ENCODE measurements around the gene FCER1A. TPM values are rescaled to one million over a fixed set of nuclear protein-coding genes. Genes with fewer than 3 reads are reported as not detected.
A peak's percentile ranks its signal among the peaks of the same experiment; 100 is the strongest.

The FCER1A gene
- total RNA-seq, result not detected

DNA sequence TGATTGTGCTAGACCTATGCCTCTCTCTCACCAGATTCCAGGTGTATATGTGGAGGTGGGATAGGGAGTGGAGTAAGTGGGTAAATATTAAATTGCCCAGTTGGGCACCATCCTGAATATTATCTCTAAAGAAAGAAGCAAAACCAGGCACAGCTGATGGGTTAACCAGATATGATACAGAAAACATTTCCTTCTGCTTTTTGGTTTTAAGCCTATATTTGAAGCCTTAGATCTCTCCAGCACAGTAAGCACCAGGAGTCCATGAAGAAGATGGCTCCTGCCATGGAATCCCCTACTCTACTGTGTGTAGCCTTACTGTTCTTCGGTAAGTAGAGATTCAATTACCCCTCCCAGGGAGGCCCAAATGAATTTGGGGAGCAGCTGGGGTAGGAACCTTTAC, at the start of gene FCER1A:
FCER1A (plus strand) TSS at position 242 of the 400 bp plus-strand sequence; CDS start at position 271, 29 bp downstream.
- ATAC-seq (no peak), DNase-seq (ENCODE audit: low spot score) (no peak)

DNA sequence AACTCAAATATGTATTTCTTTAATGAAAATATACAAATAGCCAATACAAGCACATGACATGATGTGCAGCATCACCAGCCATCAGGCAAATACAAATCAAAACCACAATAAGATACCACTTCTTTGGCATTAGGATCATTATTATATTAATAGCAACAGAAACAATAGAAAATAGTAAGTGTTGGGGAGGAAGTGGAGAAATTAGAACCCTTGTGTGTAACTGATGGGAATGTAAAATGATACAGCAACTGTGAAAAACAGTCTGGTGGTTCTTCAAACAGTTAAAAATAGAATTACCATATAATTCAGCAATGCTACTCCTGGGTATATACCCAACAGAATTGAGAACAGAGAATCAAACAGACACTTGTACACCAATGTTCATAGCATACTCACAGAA, 40.8 kb upstream of the FCER1A start:
- no peak for DNase-seq (ENCODE audit: low spot score)

GRCh38 chr1:159261721-159262494, 40.2 kb upstream of the FCER1A start:
- DNase-seq (ENCODE audit: low spot score), result no peak
- ATAC-seq, result no peak

More for the DNA sequence above, 40.8 kb upstream of the FCER1A start:
- ATAC-seq, result no peak

- ATAC-seq (no peak), DNase-seq (ENCODE audit: low spot score) (no peak)
These were observed 35.3 kb upstream of the FCER1A start for GRCh38 chr1:159266832-159267231.

DNA sequence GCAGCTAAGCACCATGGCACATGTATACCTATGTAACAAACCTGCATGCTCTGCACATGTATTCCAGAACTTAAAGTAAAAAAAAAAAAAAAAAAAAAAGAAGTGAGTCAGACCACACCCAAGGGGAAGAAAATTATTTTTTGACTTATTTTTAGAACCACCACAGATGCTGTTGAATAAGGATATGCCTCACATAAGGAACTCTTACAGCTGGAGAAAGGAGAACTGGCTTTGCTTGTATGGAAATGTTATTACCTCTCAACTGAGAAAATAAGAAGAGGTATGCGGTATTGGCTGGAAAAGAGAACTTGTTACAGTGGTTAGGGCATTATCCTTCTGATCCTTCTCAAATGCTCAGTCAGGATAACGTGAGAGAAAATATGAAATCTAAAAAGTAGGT, 27.5 kb upstream of the FCER1A start:
- DNase-seq (ENCODE audit: low spot score) (no peak), ATAC-seq (no peak)

DNA sequence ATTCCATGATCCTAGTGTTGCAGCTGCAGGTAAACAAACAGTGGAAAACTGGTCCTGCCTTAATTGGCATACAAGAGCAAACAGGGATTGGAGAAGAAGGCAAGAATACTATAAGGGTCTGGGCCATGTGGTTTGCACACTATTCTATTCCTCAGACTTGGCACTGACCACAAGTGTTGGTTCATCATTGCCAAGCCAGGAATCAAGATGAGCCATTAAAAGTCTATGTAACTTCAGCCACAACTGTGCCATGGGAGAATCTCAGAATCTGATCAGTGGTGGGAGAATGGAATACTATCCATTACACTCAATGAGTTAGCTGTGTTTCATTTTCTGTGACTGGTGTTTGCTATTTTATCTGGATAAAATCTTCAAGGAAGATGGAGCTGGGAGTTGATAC, 26.2 kb upstream of the FCER1A start:
- DNase-seq (ENCODE audit: low spot score) (no peak), ATAC-seq (no peak)

DNA sequence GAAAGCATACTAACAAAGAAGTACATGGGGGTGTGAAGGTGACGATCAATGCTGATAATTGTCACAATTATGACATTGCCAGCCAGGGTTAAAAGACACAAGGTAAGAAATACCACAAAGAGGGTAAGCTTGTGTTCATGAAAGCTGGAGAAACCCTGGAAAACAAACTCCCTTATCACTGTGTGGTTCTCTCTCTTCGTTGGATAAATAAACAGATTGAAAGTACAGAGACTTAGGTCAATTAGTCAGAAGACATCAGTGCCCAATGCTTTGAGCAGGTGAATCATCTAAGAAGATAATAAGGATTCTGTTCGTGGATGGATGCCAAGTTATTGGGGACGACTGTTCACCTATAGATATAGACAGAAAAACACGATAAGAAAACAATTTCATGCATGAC, 22.4 kb upstream of the FCER1A start:
- no peak for ATAC-seq
- no peak for DNase-seq (ENCODE audit: low spot score)

DNA sequence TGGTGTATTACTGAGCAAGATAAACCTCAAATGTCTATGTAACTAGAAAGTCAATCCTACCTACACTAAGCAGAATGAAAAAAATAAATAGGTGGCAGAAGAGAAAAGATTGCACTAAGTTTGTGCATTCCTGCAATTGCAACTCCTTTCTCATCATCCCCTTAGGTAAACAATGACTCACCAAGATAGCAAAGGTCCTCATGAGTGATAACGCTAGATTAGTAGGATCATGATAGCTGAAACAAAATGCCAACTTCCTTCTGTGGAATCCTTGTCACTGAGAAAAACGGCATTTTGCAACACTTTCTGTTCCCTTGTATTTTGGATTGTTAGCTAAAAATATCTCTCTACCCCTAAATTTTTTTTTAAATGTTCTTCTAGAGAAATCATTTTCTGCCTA, 20.0 kb upstream of the FCER1A start:
- ATAC-seq (peak; percentile 95), DNase-seq (ENCODE audit: low spot score) (no peak)

DNA sequence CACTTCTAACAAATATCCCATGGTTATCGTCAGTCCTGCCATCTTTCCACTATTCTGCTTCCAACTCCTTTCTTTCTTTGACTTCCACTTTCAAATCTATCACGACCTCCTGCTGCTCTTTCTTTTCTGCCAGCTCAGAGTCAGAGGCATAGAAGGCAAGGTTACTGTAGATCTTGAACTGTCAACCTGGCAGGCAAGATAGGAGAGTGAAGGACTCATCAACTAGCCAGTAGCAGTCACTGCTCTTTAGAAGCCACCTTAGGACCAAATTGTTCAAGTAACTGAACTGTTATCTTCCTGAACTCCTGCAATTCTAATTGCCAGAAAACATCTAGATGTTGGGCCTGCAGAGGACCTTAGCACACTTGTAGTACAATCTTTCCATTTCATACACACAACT, 13.1 kb upstream of the FCER1A start:
- ATAC-seq, result no peak
- DNase-seq (ENCODE audit: low spot score), result no peak

DNA sequence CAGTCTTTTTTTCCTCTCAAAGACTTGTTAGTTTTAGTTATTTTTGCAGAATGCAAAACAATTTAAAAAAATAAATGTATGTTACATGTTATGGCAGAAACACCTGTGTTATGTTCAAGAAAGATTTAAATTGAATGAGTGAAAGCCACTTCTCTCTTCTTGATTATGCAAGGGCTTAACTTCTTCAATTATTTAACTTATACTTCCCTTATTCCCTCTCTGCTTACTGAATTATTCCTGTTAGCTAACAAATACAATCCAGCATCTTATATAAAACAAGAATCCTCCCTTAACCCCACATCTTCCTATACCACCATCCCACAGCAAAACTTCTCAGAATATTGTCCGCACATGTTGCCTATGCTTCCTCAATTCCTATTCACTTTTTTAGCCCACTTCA, 10.7 kb upstream of the FCER1A start:
- DNase-seq (ENCODE audit: low spot score) (no peak), ATAC-seq (no peak)

GRCh38 chr1:159296706-159297375, 5.3 kb upstream of the FCER1A start:
- ATAC-seq (no peak), DNase-seq (ENCODE audit: low spot score) (no peak)

GRCh38 chr1:159300146-159300545, 2.0 kb upstream of the FCER1A start:
- DNase-seq (ENCODE audit: low spot score) (no peak), ATAC-seq (no peak)

- DNase-seq (ENCODE audit: low spot score) (no peak), ATAC-seq (no peak)
These were observed 5.3 kb downstream of the FCER1A start for GRCh38 chr1:159307346-159308020.

GRCh38 chr1:159311679-159312078, 9.5 kb downstream of the FCER1A start:
- ATAC-seq (no peak), DNase-seq (ENCODE audit: low spot score) (no peak)

DNA sequence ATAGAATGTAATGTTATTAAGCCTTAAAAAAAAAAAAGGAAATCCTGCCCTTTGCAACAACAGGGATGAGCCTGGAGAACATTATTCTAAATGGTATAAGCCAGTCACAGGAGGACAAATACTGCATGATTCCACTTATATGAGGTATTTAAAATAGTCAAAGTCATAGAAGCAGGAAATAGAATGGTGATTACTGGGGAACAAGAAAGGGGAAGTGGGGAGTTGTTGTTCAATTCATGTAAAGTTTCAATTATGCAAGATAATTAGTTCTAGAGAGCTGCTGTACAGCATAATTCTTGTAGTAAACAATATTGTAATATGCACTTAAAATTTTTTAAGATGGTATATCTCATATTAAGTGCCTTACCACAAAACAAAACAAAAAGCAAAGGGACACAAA, 13.2 kb downstream of the FCER1A start:
- ATAC-seq, result no peak
- DNase-seq (ENCODE audit: low spot score), result no peak

GRCh38 chr1:159318784-159319551, 16.8 kb downstream of the FCER1A start:
- DNase-seq (ENCODE audit: low spot score) (no peak), ATAC-seq (no peak)

- no peak for ATAC-seq
- DNase-seq (ENCODE audit: low spot score), result no peak
These were observed 32.7 kb downstream of the FCER1A start for GRCh38 chr1:159334797-159335196.

DNA sequence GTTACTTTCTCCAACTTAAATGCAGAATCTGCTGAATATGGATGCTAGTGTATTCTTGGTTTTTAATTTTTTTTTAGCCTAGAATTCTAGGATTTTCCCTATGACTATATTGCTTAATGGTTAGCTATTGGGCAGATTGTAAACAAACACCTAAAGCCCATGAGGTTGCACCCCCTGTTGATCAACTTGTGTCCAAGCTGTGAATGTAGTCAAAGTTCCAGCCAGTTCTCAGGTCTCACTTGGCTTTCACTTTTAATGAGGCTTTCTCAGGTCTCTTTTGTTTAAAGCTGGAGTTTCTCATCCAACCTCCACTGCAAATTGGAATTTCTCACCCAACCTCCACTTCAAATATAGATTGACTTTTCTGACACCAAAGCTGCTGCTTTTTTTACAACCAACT, 35.9 kb downstream of the FCER1A start:
- no peak for ATAC-seq
- no peak for DNase-seq (ENCODE audit: low spot score)

GRCh38 chr1:159339536-159339935, 37.4 kb downstream of the FCER1A start:
- ATAC-seq (no peak), DNase-seq (ENCODE audit: low spot score) (no peak)

GRCh38 chr1:159341736-159342135, 39.6 kb downstream of the FCER1A start:
- ATAC-seq, result no peak
- no peak for DNase-seq (ENCODE audit: low spot score)

- no peak for ATAC-seq
These were observed 40.8 kb downstream of the FCER1A start for GRCh38 chr1:159342761-159343425.

More at GRCh38 chr1:159342761-159343425, 40.8 kb downstream of the FCER1A start:
- DNase-seq (ENCODE audit: low spot score), result no peak
